Epithelial cell of esophagus (primary cell): Measurements from ENCODE around the gene TFF2.

Source experiments
- DNase-seq: peaks from one replicate; pipeline ENCODE4 v3.0.0; 2010; ENCODE audit warnings: low read depth
- H3K4me3 ChIP-seq: 2 replicates; pipeline ENCODE4 v1.5.1; 2011; ENCODE audit warnings: mild to moderate bottlenecking, low read length, control low read depth
- CTCF ChIP-seq: IDR thresholded peaks from 2 replicates; pipeline ENCODE4 v1.5.1; 2011; ENCODE audit warnings: low read depth, mild to moderate bottlenecking, low read length, control low read depth, inconsistent platforms; ENCODE audit not compliant: insufficient read depth; ENCODE audit errors: missing control alignments

TFF2 gene

GRCh38 chr21:42311160-42311559 is 39.6 kb downstream of the TFF2 start:
- no peak for DNase-seq
- no peak for TF ChIP-seq CTCF
- H3K4me3 ChIP-seq: no peak overlapping the region

DNA sequence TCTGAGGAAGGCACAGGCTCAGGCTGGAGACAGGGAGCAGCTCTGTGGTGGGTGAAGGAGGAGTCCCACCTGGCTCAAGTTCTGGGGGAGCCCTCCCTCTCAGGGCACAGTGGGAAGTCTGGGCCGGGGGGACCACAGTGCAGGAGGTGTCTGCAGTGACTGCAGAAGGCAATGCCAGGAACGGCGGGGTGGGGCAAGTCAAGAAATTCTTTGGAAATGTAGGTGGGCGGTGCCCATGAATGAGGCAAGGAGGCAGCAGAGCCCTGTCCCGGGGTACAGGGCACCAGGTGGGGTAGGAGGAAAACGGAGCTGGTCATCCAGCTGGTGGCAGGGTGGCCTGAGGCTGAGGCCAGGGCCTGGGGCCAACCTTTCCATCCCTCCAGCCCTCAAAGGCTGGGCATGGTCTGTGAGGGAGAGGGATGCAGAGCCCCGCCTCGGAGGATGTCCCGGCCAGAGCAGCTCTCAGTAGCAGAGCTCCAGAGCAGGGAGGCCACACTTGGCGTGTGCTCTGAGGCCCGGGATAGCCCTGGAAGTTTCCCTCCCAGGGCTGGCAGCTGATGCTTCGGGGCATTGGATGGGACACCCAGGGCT is 40.3 kb downstream of the TFF2 start:
- no peak overlapping the region for H3K4me3 ChIP-seq
- DNase-seq: no peak
- TF ChIP-seq CTCF: no peak

DNA sequence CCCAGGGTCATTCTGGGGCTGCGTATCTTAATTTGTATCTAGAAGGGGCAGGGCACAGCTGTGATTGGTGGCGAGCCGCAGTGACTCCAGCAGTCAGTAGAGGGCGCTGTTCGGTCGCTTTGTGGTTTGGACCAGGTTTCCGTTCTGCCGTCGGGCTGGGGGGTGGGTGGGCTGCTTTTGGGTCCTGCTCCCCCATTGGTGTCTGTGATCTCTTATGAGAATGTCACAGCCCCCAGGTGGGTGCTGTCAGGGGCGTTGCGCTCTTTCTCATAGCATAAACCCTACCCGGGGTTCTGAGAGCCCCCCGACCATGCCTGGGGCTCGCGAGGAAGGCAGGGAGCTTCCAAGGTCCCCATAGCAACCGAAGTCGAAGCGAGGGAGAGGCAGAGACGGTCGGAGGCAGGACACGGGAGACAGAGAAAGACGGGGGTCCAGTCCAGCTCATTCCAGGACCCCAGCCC is 41.0 kb downstream of the TFF2 start:
- TF ChIP-seq CTCF: peak; percentile 81
- H3K4me3 ChIP-seq: no peak overlapping the region
- DNase-seq: peak; percentile 40

DNA sequence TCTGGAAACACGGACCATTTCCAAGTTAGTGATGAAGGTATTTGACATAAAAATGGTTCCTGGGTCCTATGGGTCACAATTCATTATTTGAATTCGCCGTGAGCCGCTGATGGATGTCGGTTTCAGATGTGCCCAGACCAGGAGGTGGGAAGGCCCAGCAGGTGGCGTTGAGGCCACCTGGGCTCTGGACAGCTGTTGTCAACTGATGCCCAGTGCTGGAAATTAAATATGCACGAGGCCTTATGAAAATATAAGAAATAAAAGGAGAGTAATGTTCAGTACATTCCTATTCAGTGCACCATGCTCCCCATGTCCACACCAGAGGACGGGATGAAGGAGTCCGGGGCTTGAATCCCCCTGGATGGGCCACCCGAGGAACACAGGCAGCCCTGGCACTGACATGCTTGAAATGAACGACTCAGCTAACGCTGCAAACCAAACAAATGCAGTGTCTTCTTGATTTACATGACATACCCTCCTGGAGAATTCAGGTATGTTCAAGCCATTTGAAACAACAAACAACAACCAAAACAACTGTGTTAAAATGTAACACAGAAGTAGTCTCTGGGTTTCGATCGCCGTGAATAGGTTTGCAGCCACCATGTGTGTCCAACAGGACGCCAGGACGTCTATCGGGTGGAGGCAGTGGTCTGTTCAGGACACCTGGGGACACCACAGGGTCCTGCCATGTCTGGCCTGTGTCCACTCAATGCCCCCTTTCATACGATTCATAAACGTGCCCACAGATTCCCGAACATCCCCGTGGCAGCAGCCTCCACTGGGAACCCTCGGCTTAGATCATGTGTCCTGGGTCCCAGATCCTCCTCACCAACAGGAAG is 41.7 kb downstream of the TFF2 start:
- no peak for DNase-seq
- no peak for TF ChIP-seq CTCF
- H3K4me3 ChIP-seq: no peak overlapping the region

DNA sequence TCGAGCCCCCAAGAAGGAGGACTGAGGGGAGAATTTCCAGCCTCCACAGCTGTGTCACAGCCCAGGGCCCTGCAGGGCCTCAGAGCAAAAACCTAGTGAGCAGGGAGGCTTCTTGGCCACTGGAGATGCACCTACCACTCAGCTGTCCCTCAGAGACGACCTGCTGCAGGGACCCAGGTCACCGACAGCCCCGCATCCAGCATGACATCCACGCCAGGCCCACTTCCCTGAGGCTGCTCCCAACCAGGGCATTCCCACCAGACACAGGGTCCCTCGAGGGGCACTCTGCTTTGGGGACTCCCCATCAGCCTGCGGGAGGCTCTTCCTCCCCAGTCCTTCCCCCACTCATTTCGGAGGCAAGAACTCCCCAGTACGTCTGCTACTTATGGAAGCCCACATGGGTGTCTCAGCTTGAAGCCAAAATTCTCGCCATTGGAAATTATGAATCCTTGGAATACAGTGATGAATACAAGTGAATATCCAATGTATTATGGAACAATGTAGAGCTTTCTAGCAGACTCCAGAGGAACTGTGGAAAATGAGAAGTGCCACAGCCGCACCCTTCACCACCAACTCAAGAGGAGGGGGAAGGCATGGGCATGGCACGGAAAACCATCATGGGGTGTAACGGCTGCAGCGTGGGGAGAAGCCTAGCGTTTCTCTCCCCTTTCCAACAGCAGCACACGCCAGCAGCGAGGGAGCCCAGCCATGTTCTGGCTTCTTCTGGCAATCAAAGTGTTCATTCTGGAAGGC is 42.5 kb downstream of the TFF2 start:
- no peak for TF ChIP-seq CTCF
- H3K4me3 ChIP-seq: no peak overlapping the region
- no peak for DNase-seq

- TF ChIP-seq CTCF: no peak
- DNase-seq: no peak
- H3K4me3 ChIP-seq: no peak overlapping the region
Measured at GRCh38 chr21:42307106-42307505, 43.7 kb downstream of the TFF2 start.
